Kidney (tissue), 14 donors: ENCODE measurements around the gene TCERG1L. TPM values are rescaled to one million over a fixed set of nuclear protein-coding genes. Genes with fewer than 3 reads are reported as not detected.

ENCODE experiments used
- DNase-seq, 5 donors: peaks; one replicate each; pipeline ENCODE4 v3.0.0-alpha.2; 2013 to 2020
- FAIRE-seq: peaks from 2 replicates; lab custom pipeline; 2012; peaks lifted over from hg19 to GRCh38; lab: Jason Lieb, UNC
- H3K27ac ChIP-seq, 2 donors: one replicate each; pipeline ENCODE4 v1.7.0; 2013; ENCODE audit warnings: low read depth in 2 of 2, low read length in 2 of 2, inconsistent platforms in 1 of 2
- H3K27me3 ChIP-seq: one replicate; pipeline ENCODE4 v1.7.1; 2013; ENCODE audit warnings: low read length, inconsistent platforms; ENCODE audit not compliant: control insufficient read depth, insufficient read depth
- H3K36me3 ChIP-seq, 3 donors: one replicate each; pipeline versions ENCODE4 v1.7.0 to v1.7.1; 2013; ENCODE audit warnings: low read length in 3 of 3, control low read depth in 1 of 3, inconsistent platforms in 1 of 3; ENCODE audit not compliant: insufficient read depth in 3 of 3, control insufficient read depth in 2 of 3
- H3K4me1 ChIP-seq, 3 donors: one replicate each; pipeline versions ENCODE4 v1.7.0 to v1.7.1; 2013; ENCODE audit warnings: low read length in 3 of 3, inconsistent platforms in 1 of 3, low read depth in 1 of 3; ENCODE audit not compliant: control insufficient read depth in 2 of 3, insufficient read depth in 2 of 3
- H3K4me3 ChIP-seq, 3 donors: one replicate each; pipeline versions ENCODE4 v1.7.0 to v1.8.1; 2013; ENCODE audit warnings: low read length in 3 of 3, control low read depth in 1 of 3, inconsistent platforms in 1 of 3
- H3K9ac ChIP-seq, 3 donors: one replicate each; pipeline versions ENCODE4 v1.7.0 to v1.7.1; 2013; ENCODE audit warnings: low read length in 3 of 3, control low read depth in 1 of 3, inconsistent platforms in 1 of 3
- H3K9me3 ChIP-seq, 3 donors: one replicate each; pipeline versions ENCODE4 v1.7.0 to v1.7.1; 2013; ENCODE audit warnings: low read length in 3 of 3, control low read depth in 1 of 3, inconsistent platforms in 1 of 3; ENCODE audit not compliant: control insufficient read depth in 2 of 3, insufficient read depth in 1 of 3
- intact Hi-C: fragments of 100-400 bp; cut with DNase I; formaldehyde crosslinking; loops from one replicate; pipeline ENCODE4 v1.11.1; 2022
- polyA plus RNA-seq: library from polyadenylated mRNA; stranded (reverse); fragments of 350-450 nt; fragmentation: Illumina TruSeq; extraction: RNeasy Lipid Tissue Mini Kit (QIAGEN cat#74804); gene quantifications from one replicate; pipeline ENCODE4 v1.2.3, GENCODE V29; 2014; ENCODE audit warnings: low read depth, low replicate concordance; ENCODE audit not compliant: insufficient read depth
- total RNA-seq: library from RNA; stranded (reverse); fragmentation: NEBNext Ultra II Directional; extraction: Animal tissue kit (Norgen Biotek cat#: 25700); gene quantifications from one replicate; pipeline ENCODE4 v1.2.1, GENCODE V29; 2021
- TF ChIP-seq, protein P1 (sequence below): IDR thresholded peaks from 3 replicates; pipeline ENCODE4 v1.5.1; 2012; ENCODE audit warnings: mild to moderate bottlenecking, moderate library complexity, borderline replicate concordance; ENCODE audit not compliant: insufficient read depth; ENCODE audit errors: extremely low read depth
- donor health status: control.
- donor health status: control.
- donor health status: control.
- donor health status: control.
- donor health status: control.
- donor health status: DM: yes; HTN: yes; CAD: no.
- donor health status: Normal renal cell carcinoma (clear cell type).

The TCERG1L gene
- total and polyA plus RNA-seq, 2 donors from 2014 or later: not detected

DNA sequence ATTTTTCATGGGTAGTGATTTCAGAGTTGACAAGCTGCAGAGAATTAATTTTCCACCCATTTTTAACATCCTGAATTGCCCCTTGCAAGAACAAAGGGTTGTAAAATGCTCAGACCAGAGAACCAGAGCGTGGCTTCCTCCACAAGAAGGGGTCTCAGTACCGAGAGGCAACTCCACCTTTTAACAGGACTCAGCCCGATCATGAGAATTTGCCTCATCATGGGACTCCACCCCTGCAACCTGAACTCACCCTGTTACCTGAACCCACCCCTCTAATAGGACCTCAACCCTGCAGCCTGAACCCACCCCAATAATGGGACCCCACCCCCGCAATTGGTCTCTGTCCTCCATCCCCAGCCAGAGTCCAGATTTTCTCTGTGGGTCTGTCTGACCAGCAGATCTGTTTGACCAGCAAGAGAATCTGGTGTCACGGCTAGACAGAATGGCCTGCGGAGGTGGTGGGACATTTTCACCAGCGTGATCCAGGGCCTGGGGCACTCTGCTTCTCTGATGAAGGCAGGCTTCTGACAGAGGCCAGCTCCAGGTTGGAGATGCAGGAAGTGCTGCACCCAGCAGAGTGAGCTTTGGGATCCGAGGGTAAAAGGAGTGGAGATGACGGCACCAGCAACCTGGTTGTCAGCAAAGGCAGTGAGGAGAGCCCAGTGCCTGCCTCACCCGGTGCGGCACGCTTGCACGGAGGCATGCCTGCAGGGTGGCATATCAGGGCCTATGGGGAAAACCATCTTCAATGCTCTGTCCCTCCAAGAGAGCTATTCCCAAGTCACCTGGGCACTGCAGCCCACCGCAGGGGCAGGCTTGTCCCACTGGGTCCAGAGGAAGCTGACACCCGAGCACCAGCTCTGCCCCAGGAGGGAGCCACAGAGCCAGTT, 136.6 kb downstream of the TCERG1L start:
- TF ChIP-seq, protein P1, sequence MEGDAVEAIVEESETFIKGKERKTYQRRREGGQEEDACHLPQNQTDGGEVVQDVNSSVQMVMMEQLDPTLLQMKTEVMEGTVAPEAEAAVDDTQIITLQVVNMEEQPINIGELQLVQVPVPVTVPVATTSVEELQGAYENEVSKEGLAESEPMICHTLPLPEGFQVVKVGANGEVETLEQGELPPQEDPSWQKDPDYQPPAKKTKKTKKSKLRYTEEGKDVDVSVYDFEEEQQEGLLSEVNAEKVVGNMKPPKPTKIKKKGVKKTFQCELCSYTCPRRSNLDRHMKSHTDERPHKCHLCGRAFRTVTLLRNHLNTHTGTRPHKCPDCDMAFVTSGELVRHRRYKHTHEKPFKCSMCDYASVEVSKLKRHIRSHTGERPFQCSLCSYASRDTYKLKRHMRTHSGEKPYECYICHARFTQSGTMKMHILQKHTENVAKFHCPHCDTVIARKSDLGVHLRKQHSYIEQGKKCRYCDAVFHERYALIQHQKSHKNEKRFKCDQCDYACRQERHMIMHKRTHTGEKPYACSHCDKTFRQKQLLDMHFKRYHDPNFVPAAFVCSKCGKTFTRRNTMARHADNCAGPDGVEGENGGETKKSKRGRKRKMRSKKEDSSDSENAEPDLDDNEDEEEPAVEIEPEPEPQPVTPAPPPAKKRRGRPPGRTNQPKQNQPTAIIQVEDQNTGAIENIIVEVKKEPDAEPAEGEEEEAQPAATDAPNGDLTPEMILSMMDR: no peak
- Histone ChIP-seq H3K36me3 (peaks cover 0 to 3% (median 3%) of the 10 kb centered on the region in 3 donors), H3K4me3 (no peak overlapping the region), H3K4me1 (no peaks in the 10 kb centered on the region), H3K27me3 (no peaks in the 10 kb centered on the region), H3K9me3 (peaks cover 0 to 7% (median 6%) of the 10 kb centered on the region in 3 donors), H3K27ac (no peak overlapping the region), H3K9ac (no peak overlapping the region)
- FAIRE-seq (no peak), DNase-seq (peak in 1 of 5 donors; percentile 44)
- intact Hi-C loops: no loop called here

DNA sequence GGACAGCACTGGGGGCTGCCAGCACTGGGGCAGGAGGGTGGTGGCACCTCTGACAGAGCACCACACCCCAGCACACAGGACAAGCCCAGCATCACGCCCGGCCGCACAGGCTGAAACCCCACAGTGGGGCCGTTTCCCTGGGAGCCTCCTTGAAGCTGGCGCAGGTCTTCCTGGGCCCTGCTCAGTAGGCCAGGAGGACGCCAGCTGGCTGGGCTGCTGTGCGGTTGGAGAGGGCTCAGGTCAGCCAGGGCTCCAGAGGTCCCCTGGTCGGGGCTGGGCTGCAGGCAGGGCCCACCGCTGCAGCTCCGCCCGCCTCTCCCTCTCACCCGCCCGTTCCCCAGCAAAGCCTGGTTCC, 137.3 kb downstream of the TCERG1L start:
- FAIRE-seq: no peak
- Histone ChIP-seq H3K36me3 (peaks cover 0 to 3% (median 3%) of the 10 kb centered on the region in 3 donors), H3K27ac (no peak overlapping the region), H3K9me3 (peaks cover 0 to 7% (median 6%) of the 10 kb centered on the region in 3 donors), H3K4me3 (no peak overlapping the region), H3K4me1 (no peaks in the 10 kb centered on the region), H3K9ac (no peak overlapping the region), H3K27me3 (no peaks in the 10 kb centered on the region)
- intact Hi-C loops: no loop called here
- peak in 1 of 5 donors; percentile 46 for DNase-seq
- TF ChIP-seq, protein P1: no peak

DNA sequence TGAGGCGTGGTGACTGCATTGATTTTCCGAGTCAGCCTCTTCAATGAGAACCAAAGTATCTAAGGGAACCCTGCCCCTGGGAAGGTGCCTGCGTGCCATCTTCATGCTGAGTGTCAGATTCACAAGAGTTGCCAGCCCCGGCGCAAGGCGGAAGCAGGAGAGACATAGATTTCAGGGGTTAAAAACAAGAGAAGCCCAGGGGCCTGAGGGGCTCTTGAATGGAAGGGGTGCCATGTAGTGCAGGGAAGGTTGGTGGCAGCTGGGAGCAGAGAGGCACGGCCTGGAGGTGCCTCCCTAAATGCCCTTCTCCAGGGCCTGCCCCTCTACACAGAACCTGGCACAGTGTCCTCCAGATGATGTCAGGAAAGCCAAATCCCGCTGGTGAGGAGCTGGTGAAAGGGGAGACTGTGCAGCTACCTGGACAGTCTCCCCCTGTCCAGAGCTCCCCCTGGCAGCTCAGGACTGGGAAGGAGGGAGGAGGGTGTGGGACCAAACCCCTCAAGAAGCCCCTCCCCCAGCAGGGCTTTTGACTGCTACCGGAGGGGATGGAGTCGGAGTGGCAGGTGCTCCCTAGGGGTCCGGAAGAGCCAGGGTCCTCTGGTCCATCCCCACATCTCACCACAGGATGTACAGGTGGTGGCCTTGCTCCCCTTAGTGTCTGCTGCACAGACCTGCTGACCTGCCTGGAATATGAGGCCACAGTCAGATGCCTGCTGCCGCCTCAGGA, 137.9 kb downstream of the TCERG1L start:
- FAIRE-seq: no peak
- H3K27ac ChIP-seq: no peak overlapping the region

More for the DNA sequence above, 137.9 kb downstream of the TCERG1L start:
- TF ChIP-seq, protein P1: no peak
- intact Hi-C loops: no loop called here
- H3K9me3 ChIP-seq: peaks cover 0 to 7% (median 6%) of the 10 kb centered on the region in 3 donors
- DNase-seq: peak in 1 of 5 donors; percentile 40
- no peak overlapping the region for H3K4me3 ChIP-seq
- no peaks in the 10 kb centered on the region for H3K4me1 ChIP-seq
- H3K27me3 ChIP-seq: no peaks in the 10 kb centered on the region
- H3K9ac ChIP-seq: no peak overlapping the region
- peaks cover 0 to 3% (median 3%) of the 10 kb centered on the region in 3 donors for H3K36me3 ChIP-seq
